ENCODE measurements around the gene SRGAP3. TPM values are rescaled to one million over a fixed set of nuclear protein-coding genes. Genes with fewer than 3 reads are reported as not detected.

SRGAP3 gene
- total RNA-seq, 1 experiment from 2014 or later, result 17.9 TPM

DNA sequence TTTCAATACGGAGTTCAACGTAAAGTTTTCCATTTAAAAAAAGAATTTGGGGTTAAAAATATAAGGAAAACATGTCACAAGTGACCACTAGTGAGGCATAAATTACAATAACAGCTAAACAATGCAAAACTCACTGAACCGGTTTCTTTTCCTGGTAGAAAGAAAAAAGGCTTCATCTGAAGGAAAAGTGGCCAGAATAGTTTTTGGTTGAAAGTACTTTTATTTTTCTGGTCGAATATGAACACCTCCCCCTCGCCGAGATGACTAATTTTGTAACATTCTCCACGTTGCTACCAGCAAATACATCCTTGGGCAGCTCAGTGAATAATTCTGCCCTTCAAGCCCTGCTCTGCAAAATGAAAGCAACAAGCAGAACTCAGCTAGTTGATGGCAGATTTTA, 3.9 kb upstream of the SRGAP3 start (continued):
- TF ChIP-seq, protein P1, sequence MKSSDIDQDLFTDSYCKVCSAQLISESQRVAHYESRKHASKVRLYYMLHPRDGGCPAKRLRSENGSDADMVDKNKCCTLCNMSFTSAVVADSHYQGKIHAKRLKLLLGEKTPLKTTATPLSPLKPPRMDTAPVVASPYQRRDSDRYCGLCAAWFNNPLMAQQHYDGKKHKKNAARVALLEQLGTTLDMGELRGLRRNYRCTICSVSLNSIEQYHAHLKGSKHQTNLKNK (CRISPR knock-in tag; IDR thresholded peaks at IDR 0.05), result no peak

DNA sequence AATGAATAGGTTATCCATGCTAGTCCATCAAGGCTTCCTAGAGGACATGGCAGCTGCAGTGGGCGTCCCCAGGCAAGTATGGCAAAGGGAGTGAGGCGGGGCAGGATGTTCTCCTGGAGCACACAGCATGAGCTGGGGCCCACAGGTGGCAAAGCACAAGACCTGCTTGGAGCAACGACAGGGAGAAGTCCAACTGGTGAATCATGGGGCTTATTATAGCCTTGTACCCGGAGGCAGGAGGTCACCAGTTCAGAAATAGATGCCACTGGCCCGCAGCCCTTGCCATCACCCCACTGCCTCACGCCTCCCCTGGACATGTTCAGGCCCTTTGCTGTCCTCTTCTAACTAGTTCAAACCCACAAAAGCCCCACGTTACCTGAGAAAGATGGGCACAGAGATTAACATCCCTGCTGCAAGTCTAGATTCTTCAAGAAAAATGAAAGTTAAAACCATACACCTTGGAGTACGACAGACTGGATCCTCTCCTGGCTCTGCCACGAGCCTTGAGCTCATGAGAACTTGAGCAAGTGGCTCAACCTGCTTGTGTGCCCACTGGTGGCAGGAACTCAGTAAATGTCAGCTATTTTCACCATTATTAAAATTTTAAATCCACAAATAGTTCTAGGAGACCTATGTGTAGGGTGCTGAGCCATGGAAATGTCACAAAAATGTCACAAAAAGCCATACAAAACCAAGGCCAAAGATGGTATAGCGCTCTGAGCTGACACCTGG, 1.8 kb upstream of the SRGAP3 start:
- H3K9me3 Mint-ChIP-seq, result no peaks in the 10 kb centered on the region
- ATAC-seq (no peak), DNase-seq (ENCODE audit: low spot score) (no peak)
- no peaks in the 10 kb centered on the region for H3K36me3 Mint-ChIP-seq
- no peaks in the 10 kb centered on the region for H3K27me3 Mint-ChIP-seq (ENCODE audit: low read depth)
- POLR2A ChIA-PET, result no interaction called here
- no peak overlapping the region for H3K4me3 Mint-ChIP-seq
- no peak for TF ChIP-seq IRF2 (CRISPR knock-in tag; IDR thresholded peaks at IDR 0.05; ENCODE audit: borderline replicate concordance, low read depth)
- no peak for TF ChIP-seq ZNF317 (CRISPR knock-in tag; IDR thresholded peaks at IDR 0.05; ENCODE audit: borderline replicate concordance, low read depth)
- TF ChIP-seq, protein P2, sequence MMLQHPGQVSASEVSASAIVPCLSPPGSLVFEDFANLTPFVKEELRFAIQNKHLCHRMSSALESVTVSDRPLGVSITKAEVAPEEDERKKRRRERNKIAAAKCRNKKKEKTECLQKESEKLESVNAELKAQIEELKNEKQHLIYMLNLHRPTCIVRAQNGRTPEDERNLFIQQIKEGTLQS (CRISPR knock-in tag; conservative IDR thresholded peaks at IDR 0.05), result no peak
- TF ChIP-seq, protein P3, sequence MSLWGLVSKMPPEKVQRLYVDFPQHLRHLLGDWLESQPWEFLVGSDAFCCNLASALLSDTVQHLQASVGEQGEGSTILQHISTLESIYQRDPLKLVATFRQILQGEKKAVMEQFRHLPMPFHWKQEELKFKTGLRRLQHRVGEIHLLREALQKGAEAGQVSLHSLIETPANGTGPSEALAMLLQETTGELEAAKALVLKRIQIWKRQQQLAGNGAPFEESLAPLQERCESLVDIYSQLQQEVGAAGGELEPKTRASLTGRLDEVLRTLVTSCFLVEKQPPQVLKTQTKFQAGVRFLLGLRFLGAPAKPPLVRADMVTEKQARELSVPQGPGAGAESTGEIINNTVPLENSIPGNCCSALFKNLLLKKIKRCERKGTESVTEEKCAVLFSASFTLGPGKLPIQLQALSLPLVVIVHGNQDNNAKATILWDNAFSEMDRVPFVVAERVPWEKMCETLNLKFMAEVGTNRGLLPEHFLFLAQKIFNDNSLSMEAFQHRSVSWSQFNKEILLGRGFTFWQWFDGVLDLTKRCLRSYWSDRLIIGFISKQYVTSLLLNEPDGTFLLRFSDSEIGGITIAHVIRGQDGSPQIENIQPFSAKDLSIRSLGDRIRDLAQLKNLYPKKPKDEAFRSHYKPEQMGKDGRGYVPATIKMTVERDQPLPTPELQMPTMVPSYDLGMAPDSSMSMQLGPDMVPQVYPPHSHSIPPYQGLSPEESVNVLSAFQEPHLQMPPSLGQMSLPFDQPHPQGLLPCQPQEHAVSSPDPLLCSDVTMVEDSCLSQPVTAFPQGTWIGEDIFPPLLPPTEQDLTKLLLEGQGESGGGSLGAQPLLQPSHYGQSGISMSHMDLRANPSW (CRISPR knock-in tag; conservative IDR thresholded peaks at IDR 0.05; ENCODE audit: low read depth), result no peak
- TF ChIP-seq KAT7 (CRISPR knock-in tag; IDR thresholded peaks at IDR 0.05; ENCODE audit: borderline replicate concordance), result no peak
- TF ChIP-seq SOX15 (CRISPR knock-in tag; IDR thresholded peaks at IDR 0.05), result no peak
- TF ChIP-seq TP53 (CRISPR knock-in tag; IDR thresholded peaks at IDR 0.05), result no peak
- TF ChIP-seq TCF7 (CRISPR knock-in tag; IDR thresholded peaks at IDR 0.05; ENCODE audit: low read depth), result no peak
- no peak for TF ChIP-seq MYBL2 (CRISPR knock-in tag; IDR thresholded peaks at IDR 0.05)
- no peak for TF ChIP-seq ZNF396 (CRISPR knock-in tag; IDR thresholded peaks at IDR 0.05; ENCODE audit: borderline replicate concordance)
- TF ChIP-seq OVOL2 (CRISPR knock-in tag; IDR thresholded peaks at IDR 0.05; ENCODE audit: borderline replicate concordance), result no peak
- CTCF ChIA-PET, result interaction anchor here (0.9 to 1.1 kb wide), 4 partner anchors 26 to 264 kb away, joined by 5 to 8 read pairs (median 6); no protein-coding TSS in a partner anchor
- peaks cover 51% of the 10 kb centered on the region for H3K4me1 Mint-ChIP-seq
- no peak overlapping the region; the same call in 1 of the 2 replicates for H3K27ac Mint-ChIP-seq

DNA sequence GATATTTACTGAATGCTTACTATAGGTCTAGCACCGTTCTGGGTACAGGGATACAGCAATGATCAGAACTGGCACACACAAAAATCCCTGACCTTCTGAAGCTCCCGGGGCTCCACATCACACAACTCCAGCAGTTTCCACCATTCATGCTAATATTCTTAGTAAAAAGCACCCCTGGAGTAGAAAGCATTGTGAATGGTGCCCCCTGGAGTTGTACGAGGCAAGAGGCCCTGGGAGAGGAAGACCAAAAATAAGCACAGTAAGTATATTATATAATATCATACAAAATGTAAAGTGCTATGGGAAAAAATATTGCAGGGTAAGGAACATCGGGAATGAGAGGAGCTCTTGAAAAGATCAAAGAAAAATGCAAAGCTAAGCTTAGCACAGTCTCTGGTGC, 790 bp upstream of the SRGAP3 start:
- Mint-ChIP-seq H3K27me3 (ENCODE audit: low read depth) (no peaks in the 10 kb centered on the region), H3K4me1 (peaks cover 53% of the 10 kb centered on the region), H3K27ac (no peak overlapping the region), H3K9me3 (no peaks in the 10 kb centered on the region), H3K4me3 (no peak overlapping the region), H3K36me3 (no peaks in the 10 kb centered on the region)
- ChIA-PET CTCF (interaction anchor here (0.8 to 2.6 kb wide), 20 partner anchors 8 to 262 kb away, joined by 3 to 28 read pairs (median 6); no protein-coding TSS in a partner anchor), POLR2A (no interaction called here)
- no peak for ATAC-seq
- DNase-seq (ENCODE audit: low spot score), result no peak
- 0 out of 2 replicates have a peak, but pooled peaks have one; percentile 15 for TF ChIP-seq SP1 (CRISPR knock-in tag; conservative IDR thresholded peaks at IDR 0.05)
- TF ChIP-seq, protein P3 (CRISPR knock-in tag; conservative IDR thresholded peaks at IDR 0.05; ENCODE audit: low read depth), result no peak

All from WTC11 (cell line).